Keratinocyte (primary cell): Measurements from ENCODE around the gene ACSL3. TPM values are rescaled to one million over a fixed set of nuclear protein-coding genes. Genes with fewer than 3 reads are reported as not detected.
A peak's percentile ranks its signal among the peaks of the same experiment; 100 is the strongest.

Experiments used
- DNase-seq: peaks from one replicate; pipeline ENCODE4 v3.0.0-alpha.2; 2011; ENCODE audit warnings: low read depth, missing footprints, low spot score
- FAIRE-seq: peaks from 2 replicates; lab custom pipeline; 2011; peaks lifted over from hg19 to GRCh38; lab: Jason Lieb, UNC
- H2AFZ ChIP-seq: 2 replicates; pipeline ENCODE4 v1.6.0; 2012; ENCODE audit warnings: low read length, control low read depth, inconsistent platforms; ENCODE audit not compliant: control insufficient read depth
- H3K27ac ChIP-seq: 2 replicates; pipeline ENCODE4 v1.5.1; 2011; ENCODE audit warnings: low read length; ENCODE audit not compliant: control insufficient read depth, insufficient read depth
- H3K27me3 ChIP-seq: 3 replicates; pipeline ENCODE4 v1.6.0; 2011; ENCODE audit warnings: low read length; ENCODE audit not compliant: control insufficient read depth, insufficient read depth; ENCODE audit errors: extremely low read depth
- H3K36me3 ChIP-seq, 2 experiments: 2 replicates in 1 of 2; 3 replicates in 1 of 2; pipeline ENCODE4 v1.5.1; 2011; ENCODE audit warnings: low read length in 2 of 2, mild to moderate bottlenecking in 1 of 2; ENCODE audit not compliant: control insufficient read depth in 2 of 2, insufficient read depth in 2 of 2; ENCODE audit errors: extremely low read depth in 1 of 2
- H3K4me1 ChIP-seq: 3 replicates; pipeline ENCODE4 v1.5.1; 2011; ENCODE audit warnings: low read length; ENCODE audit not compliant: control insufficient read depth, insufficient read depth; ENCODE audit errors: extremely low read depth
- H3K4me2 ChIP-seq: 3 replicates; pipeline ENCODE4 v1.6.0; 2011; ENCODE audit warnings: low read depth, low read length; ENCODE audit not compliant: control insufficient read depth, insufficient read depth; ENCODE audit errors: extremely low read depth
- H3K4me3 ChIP-seq, 3 experiments: fragments of 200-600 bp in 1 of 3; sonication (generic) in 1 of 3; 2 replicates in 2 of 3; 3 replicates in 1 of 3; pipeline ENCODE4 v1.5.1; 2011 to 2016; ENCODE audit warnings: low read length in 3 of 3, mild to moderate bottlenecking in 3 of 3, control low read depth in 2 of 3, inconsistent platforms in 1 of 3, low read depth in 1 of 3, mixed read lengths in 1 of 3, mixed run types in 1 of 3, moderate library complexity in 1 of 3; ENCODE audit not compliant: control insufficient read depth in 2 of 3, insufficient read depth in 2 of 3; ENCODE audit errors: extremely low read depth in 1 of 3
- H3K79me2 ChIP-seq: 2 replicates; pipeline ENCODE4 v1.6.0; 2012; ENCODE audit warnings: low read length; ENCODE audit not compliant: control insufficient read depth, insufficient read depth
- H3K9ac ChIP-seq: 3 replicates; pipeline ENCODE4 v1.6.0; 2011; ENCODE audit warnings: low read length; ENCODE audit not compliant: control insufficient read depth, insufficient read depth; ENCODE audit errors: extremely low read depth
- H3K9me1 ChIP-seq: 3 replicates; pipeline ENCODE4 v1.6.0; 2011; ENCODE audit warnings: low read length; ENCODE audit not compliant: control insufficient read depth, insufficient read depth; ENCODE audit errors: extremely low read depth
- H3K9me3 ChIP-seq: 2 replicates; pipeline ENCODE4 v1.5.1; 2012; ENCODE audit warnings: low read depth, low read length; ENCODE audit not compliant: control insufficient read depth
- H4K20me1 ChIP-seq: 3 replicates; pipeline ENCODE4 v1.6.0; 2011; ENCODE audit warnings: low read length; ENCODE audit not compliant: control insufficient read depth, insufficient read depth; ENCODE audit errors: extremely low read depth
- EZH2 ChIP-seq: IDR thresholded peaks from one replicate; pipeline ENCODE4 v1.6.1; 2012; ENCODE audit warnings: inconsistent platforms, mild to moderate bottlenecking, low read length, moderate library complexity
- dilution Hi-C: fragments of 300-500 bp; cut with MboI; formaldehyde crosslinking; loops from one replicate; pipeline ENCODE4 v1.7.0; 2020; ENCODE audit warnings: low sequenced_read_pairs; ENCODE audit not compliant: extremely low pct_ligation_motif_present
- polyA plus RNA-seq, 5 experiments: library from polyadenylated mRNA; depleted of rRNA in 3 of 5; stranded (reverse) in 3 of 5; stranded (forward) in 1 of 5; unstranded in 1 of 5; fragments of >200 nt; gene quantifications; 1 replicate in 1 of 5; 2 replicates in 3 of 5; 3 replicates in 1 of 5; pipeline versions ENCODE4 v1.2.1 to v1.2.3, GENCODE V29; 2011 to 2012; ENCODE audit warnings: missing spikeins in 2 of 5, low read depth in 1 of 5, low replicate concordance in 1 of 5
- TF ChIP-seq, protein P1 (sequence below), 3 experiments: IDR thresholded peaks in 1 of 3; conservative IDR thresholded peaks in 1 of 3; optimal IDR thresholded peaks in 1 of 3; 2 replicates in 2 of 3; 3 replicates in 1 of 3; pipeline versions ENCODE3 to v1.5.1; 2011; ENCODE audit warnings: low read length in 3 of 3, mild to moderate bottlenecking in 3 of 3, moderate library complexity in 2 of 3, control low read depth in 1 of 3, inconsistent platforms in 1 of 3; ENCODE audit not compliant: insufficient read depth in 2 of 3; ENCODE audit errors: extremely low read depth in 1 of 3

Gene ACSL3
- polyA plus RNA-seq, 1 donor (not counting 4 experiments of a cell fraction or from before 2014, with no cell fraction given): 197 TPM

DNA sequence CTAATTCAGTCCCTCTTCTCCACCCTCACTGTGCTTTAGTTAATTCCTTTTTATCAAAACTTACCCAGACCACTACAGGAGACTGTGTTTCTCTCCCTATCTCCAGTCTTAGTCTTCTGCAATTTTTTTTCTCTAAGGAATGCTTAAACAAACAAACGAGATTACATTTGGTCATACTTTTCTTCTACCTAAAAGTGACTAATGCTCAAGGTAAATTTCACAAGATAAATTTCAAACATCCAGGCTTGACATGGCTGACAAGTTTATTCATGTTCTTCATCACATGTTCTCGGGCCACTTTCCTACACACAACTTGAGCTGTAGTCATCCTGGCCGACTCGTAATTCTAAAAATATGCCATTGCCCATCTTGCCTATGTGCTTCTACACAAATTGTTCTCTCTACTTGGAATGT is 23.2 kb upstream of the ACSL3 start:
- Histone ChIP-seq H3K27me3 (no peaks in the 10 kb centered on the region), H4K20me1 (no peaks in the 10 kb centered on the region), H3K36me3 (no peaks in the 10 kb centered on the region), H2AFZ (peak overlapping the region; percentile 64), H3K79me2 (no peaks in the 10 kb centered on the region), H3K9me3 (no peaks in the 10 kb centered on the region), H3K4me2 (peak overlapping the region; percentile 88), H3K27ac (peak overlapping the region; percentile 95), H3K9ac (peak overlapping the region; percentile 79), H3K4me1 (peaks cover 54% of the 10 kb centered on the region), H3K9me1 (no peaks in the 10 kb centered on the region), H3K4me3 (peak overlapping the region; percentile 19 to 63 (median 60))
- DNase-seq: peak; percentile 75
- TF ChIP-seq, protein P1, sequence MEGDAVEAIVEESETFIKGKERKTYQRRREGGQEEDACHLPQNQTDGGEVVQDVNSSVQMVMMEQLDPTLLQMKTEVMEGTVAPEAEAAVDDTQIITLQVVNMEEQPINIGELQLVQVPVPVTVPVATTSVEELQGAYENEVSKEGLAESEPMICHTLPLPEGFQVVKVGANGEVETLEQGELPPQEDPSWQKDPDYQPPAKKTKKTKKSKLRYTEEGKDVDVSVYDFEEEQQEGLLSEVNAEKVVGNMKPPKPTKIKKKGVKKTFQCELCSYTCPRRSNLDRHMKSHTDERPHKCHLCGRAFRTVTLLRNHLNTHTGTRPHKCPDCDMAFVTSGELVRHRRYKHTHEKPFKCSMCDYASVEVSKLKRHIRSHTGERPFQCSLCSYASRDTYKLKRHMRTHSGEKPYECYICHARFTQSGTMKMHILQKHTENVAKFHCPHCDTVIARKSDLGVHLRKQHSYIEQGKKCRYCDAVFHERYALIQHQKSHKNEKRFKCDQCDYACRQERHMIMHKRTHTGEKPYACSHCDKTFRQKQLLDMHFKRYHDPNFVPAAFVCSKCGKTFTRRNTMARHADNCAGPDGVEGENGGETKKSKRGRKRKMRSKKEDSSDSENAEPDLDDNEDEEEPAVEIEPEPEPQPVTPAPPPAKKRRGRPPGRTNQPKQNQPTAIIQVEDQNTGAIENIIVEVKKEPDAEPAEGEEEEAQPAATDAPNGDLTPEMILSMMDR (optimal IDR thresholded peaks at IDR 0.05 in 1 of 3, IDR thresholded peaks at IDR 0.05 in 1 of 3, conservative IDR thresholded peaks at IDR 0.05 in 1 of 3; ENCODE audit: extremely low read depth in 1 of 3, insufficient read depth in 2 of 3, low read length in 3 of 3): no peak
- no peak for TF ChIP-seq EZH2
- dilution Hi-C loops: no loop called here
- peak; percentile 92 for FAIRE-seq

DNA sequence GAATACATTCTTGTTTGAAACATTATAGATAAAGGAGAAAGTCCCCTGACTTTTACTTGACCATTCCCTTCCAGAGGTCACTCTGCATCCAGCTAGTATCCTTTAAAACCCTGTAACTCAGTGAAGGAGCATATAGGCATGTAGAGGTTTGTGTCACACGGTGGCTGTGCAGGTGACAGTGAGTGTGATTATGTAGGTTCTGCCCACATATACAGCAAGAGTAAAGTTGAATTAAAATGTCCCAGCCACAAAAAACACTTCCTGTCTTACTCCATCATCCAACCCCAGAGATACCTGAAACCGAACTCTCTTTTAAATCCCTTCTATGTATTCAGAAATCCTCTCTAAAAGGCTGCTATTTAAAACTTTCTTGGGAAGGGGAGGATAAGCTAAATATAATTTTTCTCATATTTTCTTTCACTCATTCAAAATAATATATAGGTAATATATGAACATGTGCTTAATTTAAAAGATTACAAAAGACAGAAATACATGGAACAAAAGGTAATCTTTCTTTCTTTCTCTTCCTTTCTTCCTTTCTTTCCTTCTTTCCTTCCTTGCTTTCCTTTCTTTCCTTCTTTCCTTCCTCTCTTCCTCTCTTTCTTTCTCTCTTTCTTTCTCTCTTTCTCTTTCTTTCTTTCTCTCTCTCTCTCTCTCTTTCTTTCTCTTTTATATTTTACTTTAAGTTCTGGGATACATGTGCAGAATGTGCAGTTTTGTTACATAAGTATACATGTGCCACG is 20.6 kb upstream of the ACSL3 start:
- no peak overlapping the region for H3K9ac ChIP-seq
- peak overlapping the region; percentile 61 for H2AFZ ChIP-seq
- H3K9me3 ChIP-seq: no peaks in the 10 kb centered on the region
- peak overlapping the region; percentile 62 for H3K4me2 ChIP-seq
- dilution Hi-C loops: no loop called here
- no peak for TF ChIP-seq EZH2
- TF ChIP-seq, protein P1 (optimal IDR thresholded peaks at IDR 0.05 in 1 of 3, IDR thresholded peaks at IDR 0.05 in 1 of 3, conservative IDR thresholded peaks at IDR 0.05 in 1 of 3; ENCODE audit: extremely low read depth in 1 of 3, insufficient read depth in 2 of 3, low read length in 3 of 3): no peak
- H3K4me1 ChIP-seq: peaks cover 63% of the 10 kb centered on the region
- no peaks in the 10 kb centered on the region for H3K27me3 ChIP-seq
- no peaks in the 10 kb centered on the region for H3K36me3 ChIP-seq
- DNase-seq: no peak
- no peak for FAIRE-seq
- H3K79me2 ChIP-seq: no peaks in the 10 kb centered on the region
- no peaks in the 10 kb centered on the region for H4K20me1 ChIP-seq
- H3K9me1 ChIP-seq: no peaks in the 10 kb centered on the region
- no peak overlapping the region for H3K27ac ChIP-seq
- peak overlapping the region in 1 of 3 experiments; percentile 8 for H3K4me3 ChIP-seq
